Gastrocnemius medialis (tissue), 4 donors: Measurements from ENCODE around the gene POLDIP3. TPM values are rescaled to one million over a fixed set of nuclear protein-coding genes. Genes with fewer than 3 reads are reported as not detected.
"Not testable (repeated sequence)": the region's sequence is repeated elsewhere in the genome, so short reads cannot be mapped to it uniquely, and the experiment has no call there.

Source experiments
- ATAC-seq, 2 donors: fragments of 150-250 bp; one replicate each; pipeline ENCODE4 v1.9.1; 2016
- DNase-seq, 2 donors: peaks; one replicate each; pipeline ENCODE4 v3.0.0-alpha.2; 2019
- H3K27ac ChIP-seq, 4 donors: fragments of 200-600 bp; sonication (generic); 1 replicate in 1 of 4; 2 replicates in 3 of 4; pipeline ENCODE4 v1.5.1; 2016 to 2018; ENCODE audit warnings: mild to moderate bottlenecking in 2 of 4, moderate library complexity in 1 of 4
- H3K27me3 ChIP-seq, 3 donors: fragments of 200-600 bp; sonication (generic) in 2 of 3; 1 replicate in 1 of 3; 2 replicates in 2 of 3; pipeline versions ENCODE4 v1.5.1 to v1.6.0; 2016 to 2019; ENCODE audit warnings: mild to moderate bottlenecking in 1 of 3, moderate library complexity in 1 of 3
- H3K36me3 ChIP-seq, 2 donors: fragments of 200-600 bp; sonication (generic) in 1 of 2; one replicate each; pipeline ENCODE4 v1.5.1; 2017 to 2018
- H3K4me1 ChIP-seq, 2 donors: fragments of 200-600 bp; sonication (generic) in 1 of 2; one replicate each; pipeline ENCODE4 v1.5.1; 2016 to 2017; ENCODE audit warnings: mild to moderate bottlenecking in 2 of 2
- H3K4me3 ChIP-seq, 4 donors: fragments of 200-600 bp; sonication (generic) in 3 of 4; 1 replicate in 1 of 4; 2 replicates in 3 of 4; pipeline ENCODE4 v1.5.1; 2016 to 2019; ENCODE audit warnings: mild to moderate bottlenecking in 2 of 4
- H3K9me3 ChIP-seq, 3 donors: fragments of 200-600 bp; sonication (generic) in 2 of 3; 1 replicate in 1 of 3; 2 replicates in 2 of 3; pipeline ENCODE4 v1.5.1; 2016 to 2019
- POLR2A ChIP-seq, 2 donors: fragments of 450-650 bp; IDR thresholded peaks; one replicate each; pipeline ENCODE4 v1.6.1; 2017; ENCODE audit warnings: antibody characterized with exemption in 2 of 2, mild to moderate bottlenecking in 2 of 2, moderate library complexity in 2 of 2
- in situ Hi-C, 4 donors: fragments of 200-750 bp; cut with MboI; loops; one replicate each; pipeline versions ENCODE4 v1.15.0 to v1.8.0; 2017; ENCODE audit warnings: low sequenced_read_pairs in 4 of 4
- intact Hi-C: fragments of 100-400 bp; cut with DNase I; formaldehyde crosslinking; loops from one replicate; pipeline ENCODE4 v1.15.1; 2023; ENCODE audit warnings: low total_unique reads
- total RNA-seq, 4 donors: library from RNA; depleted of rRNA; stranded (reverse); fragments of >200 nt; gene quantifications; one replicate each; pipeline versions ENCODE4 v1.1.0 to v1.2.3, GENCODE V29; 2016
- TF ChIP-seq, protein P1 (sequence below), 5 experiments: fragments of 450-650 bp in 3 of 5; fragments of 200-600 bp in 2 of 5; sonication (generic) in 2 of 5; IDR thresholded peaks in 4 of 5; conservative IDR thresholded peaks in 1 of 5; 1 replicate in 4 of 5; 2 replicates in 1 of 5; pipeline ENCODE4 v1.5.1; 2016 to 2019; ENCODE audit warnings: antibody characterized with exemption in 5 of 5, mild to moderate bottlenecking in 3 of 5, moderate library complexity in 3 of 5

The POLDIP3 gene
- total RNA-seq, 4 donors from 2014 or later, result 19.7 to 28.7 (median 23.0) TPM

DNA sequence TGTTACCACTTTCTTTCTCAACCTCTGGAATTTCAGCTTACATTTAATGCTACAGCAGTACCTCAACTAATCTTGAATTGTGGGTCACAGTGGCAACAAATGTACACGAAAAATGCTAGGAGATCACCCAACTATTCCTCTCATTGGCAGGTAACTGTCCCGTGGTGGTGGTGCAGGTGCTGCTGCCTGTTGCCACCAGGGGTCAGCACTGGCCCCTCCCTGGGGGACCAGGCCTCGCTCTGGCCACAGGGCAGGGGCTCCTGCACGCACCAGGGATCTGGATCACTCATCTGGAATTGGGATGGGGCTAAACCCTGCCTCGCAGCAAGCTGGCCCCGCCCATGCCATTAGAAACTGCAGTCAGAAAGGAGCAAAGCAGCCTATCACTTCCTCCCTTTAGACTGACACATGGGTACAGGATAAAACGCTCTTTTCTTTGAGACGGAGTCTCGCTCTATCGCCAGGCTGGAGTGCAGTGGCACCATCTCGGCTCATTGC lies 6.9 kb upstream of the POLDIP3 start:
- H3K4me1 ChIP-seq, result peaks cover 16 to 17% of the 10 kb centered on the region in 2 donors
- TF ChIP-seq, protein P1, sequence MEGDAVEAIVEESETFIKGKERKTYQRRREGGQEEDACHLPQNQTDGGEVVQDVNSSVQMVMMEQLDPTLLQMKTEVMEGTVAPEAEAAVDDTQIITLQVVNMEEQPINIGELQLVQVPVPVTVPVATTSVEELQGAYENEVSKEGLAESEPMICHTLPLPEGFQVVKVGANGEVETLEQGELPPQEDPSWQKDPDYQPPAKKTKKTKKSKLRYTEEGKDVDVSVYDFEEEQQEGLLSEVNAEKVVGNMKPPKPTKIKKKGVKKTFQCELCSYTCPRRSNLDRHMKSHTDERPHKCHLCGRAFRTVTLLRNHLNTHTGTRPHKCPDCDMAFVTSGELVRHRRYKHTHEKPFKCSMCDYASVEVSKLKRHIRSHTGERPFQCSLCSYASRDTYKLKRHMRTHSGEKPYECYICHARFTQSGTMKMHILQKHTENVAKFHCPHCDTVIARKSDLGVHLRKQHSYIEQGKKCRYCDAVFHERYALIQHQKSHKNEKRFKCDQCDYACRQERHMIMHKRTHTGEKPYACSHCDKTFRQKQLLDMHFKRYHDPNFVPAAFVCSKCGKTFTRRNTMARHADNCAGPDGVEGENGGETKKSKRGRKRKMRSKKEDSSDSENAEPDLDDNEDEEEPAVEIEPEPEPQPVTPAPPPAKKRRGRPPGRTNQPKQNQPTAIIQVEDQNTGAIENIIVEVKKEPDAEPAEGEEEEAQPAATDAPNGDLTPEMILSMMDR (IDR thresholded peaks at IDR 0.05 in 4 of 5, conservative IDR thresholded peaks at IDR 0.05 in 1 of 5), result peak; percentile 89 to 94 (median 93)
- TF ChIP-seq POLR2A (IDR thresholded peaks at IDR 0.05), result no peak
- ATAC-seq (peak; percentile 43 to 66), DNase-seq (peak in 1 of 2 donors; percentile 79)
- H3K4me3 ChIP-seq, result no peak overlapping the region
- no peaks in the 10 kb centered on the region for H3K27me3 ChIP-seq
- in situ Hi-C loops, result no loop called here
- peak overlapping the region; percentile 70 to 85 (median 79) for H3K27ac ChIP-seq
- intact Hi-C loops, result no loop called here
- peaks cover 0 to 52% of the 10 kb centered on the region in 2 donors for H3K36me3 ChIP-seq
- H3K9me3 ChIP-seq, result no peaks in the 10 kb centered on the region

DNA sequence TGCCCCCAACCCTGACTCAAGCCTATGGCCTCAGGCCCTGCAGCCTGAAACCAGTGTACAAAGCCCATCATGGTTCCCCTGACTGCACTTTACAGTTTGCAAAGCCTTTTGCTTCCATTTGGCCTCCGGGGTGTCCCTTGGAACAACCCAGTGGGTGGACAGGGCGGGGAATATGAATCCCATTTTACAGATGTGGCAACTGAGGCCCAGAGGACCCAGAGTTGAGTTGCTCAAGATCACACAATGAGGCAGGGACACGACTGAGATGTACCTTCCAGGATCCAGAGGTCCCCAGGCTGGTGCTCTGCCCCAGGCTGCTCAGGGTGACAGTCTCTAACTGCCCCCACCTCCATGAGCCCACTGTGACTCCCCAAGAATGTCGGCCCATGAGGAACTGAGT lies 5.4 kb upstream of the POLDIP3 start:
- no peak for DNase-seq
- TF ChIP-seq, protein P1 (IDR thresholded peaks at IDR 0.05 in 4 of 5, conservative IDR thresholded peaks at IDR 0.05 in 1 of 5), result no peak
- TF ChIP-seq POLR2A (IDR thresholded peaks at IDR 0.05), result no peak
- Histone ChIP-seq H3K4me1 (peaks cover 22 to 28% of the 10 kb centered on the region in 2 donors), H3K27ac (peak overlapping the region; percentile 70 to 85 (median 79)), H3K36me3 (peaks cover 0 to 37% of the 10 kb centered on the region in 2 donors), H3K9me3 (no peaks in the 10 kb centered on the region), H3K27me3 (no peaks in the 10 kb centered on the region), H3K4me3 (no peak overlapping the region)
- in situ Hi-C loops (no loop called here), intact Hi-C loops (no loop called here)
- ATAC-seq, result no peak

DNA sequence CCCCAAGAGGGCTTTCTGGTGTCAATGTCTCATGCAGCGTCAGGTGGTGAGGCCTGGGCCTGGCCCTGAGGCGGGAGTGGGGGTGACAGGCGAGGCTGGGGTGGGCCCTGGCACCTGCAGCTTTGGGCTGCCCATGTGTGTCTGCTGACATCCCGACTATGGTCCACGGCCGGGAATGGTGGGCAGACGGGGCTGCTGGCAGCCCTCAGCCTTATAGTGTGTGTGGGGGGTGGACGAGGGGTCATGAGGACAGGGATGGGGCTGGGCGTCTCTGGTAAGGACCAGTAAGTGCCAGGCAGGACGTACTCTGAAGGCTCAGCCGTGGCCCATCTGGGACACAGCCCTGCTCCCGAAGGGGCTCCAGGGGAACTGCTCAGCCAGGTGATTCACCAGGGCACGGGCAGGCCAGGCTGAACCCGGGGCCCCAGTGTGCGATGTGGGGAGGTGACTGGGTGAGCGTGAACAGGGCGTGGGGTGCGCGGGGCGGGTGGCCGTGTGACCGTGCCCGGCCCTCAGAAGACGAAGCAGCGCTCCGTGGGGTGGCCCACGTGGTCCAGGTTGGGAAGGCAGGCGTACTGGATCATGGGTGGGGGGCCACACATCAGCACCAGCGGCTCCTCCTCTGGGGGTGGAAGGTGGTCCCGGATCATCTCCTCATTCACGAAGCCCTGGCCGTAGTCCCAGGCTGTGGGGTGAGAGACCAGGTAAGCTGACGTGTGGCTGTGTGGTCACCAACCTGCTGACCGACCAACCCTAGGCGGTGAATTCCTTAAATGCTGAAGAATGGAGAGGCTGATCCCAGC lies 4.8 kb upstream of the POLDIP3 start:
- ATAC-seq (no peak), DNase-seq (no peak)
- H3K9me3 ChIP-seq, result no peaks in the 10 kb centered on the region
- peak overlapping the region; percentile 70 to 85 (median 79) for H3K27ac ChIP-seq
- H3K36me3 ChIP-seq, result peaks cover 0 to 31% of the 10 kb centered on the region in 2 donors
- intact Hi-C loops, result loop anchor here (10.0 kb wide), 1 partner anchor 85 kb away; no protein-coding TSS in a partner anchor
- no peaks in the 10 kb centered on the region for H3K27me3 ChIP-seq
- in situ Hi-C loops, result no loop called here
- TF ChIP-seq, protein P1 (IDR thresholded peaks at IDR 0.05 in 4 of 5, conservative IDR thresholded peaks at IDR 0.05 in 1 of 5), result no peak
- TF ChIP-seq POLR2A (IDR thresholded peaks at IDR 0.05), result no peak
- H3K4me1 ChIP-seq, result peaks cover 22 to 28% of the 10 kb centered on the region in 2 donors
- H3K4me3 ChIP-seq, result no peak overlapping the region

DNA sequence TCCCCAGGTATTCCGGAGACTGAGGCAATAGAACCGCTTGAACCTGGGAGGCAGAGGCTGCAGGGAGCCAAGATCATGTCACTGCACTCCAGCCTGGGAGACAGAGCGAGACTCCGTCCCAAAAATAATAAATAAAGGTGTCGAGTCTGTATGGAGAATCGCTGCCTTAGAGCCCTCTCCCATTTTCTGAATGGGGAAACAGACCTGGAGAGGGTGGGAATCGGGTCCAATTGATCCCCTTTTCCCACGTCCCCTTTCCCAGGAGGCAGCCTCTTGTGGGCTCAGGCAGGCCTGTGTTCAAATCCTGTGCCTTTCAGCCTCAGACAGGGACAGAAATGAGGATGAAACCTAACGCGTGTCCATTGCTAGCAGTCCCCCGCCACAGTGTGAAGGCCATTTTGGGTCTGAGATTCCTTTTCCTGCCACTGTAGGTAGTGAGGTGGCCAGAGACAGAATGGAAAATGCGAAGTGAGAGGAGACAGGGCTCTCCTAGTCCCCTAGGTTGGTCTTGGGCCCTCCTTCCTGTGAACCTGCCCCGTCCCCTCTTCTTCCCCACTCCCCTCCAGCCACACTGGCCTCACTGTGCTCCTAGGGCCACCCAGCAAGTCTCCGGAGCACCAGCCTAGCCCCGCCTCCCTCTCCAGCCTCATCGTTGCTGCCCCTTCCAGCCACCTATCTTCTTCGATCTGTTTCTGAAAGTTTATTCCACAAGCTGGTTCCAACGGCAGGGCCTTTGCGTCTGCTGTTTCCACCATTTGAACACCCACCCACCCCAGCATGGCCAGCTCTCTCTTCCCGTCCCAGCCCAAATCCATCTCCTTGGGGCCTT lies 2.7 kb upstream of the POLDIP3 start:
- DNase-seq (no peak), ATAC-seq (no peak)
- TF ChIP-seq, protein P1 (IDR thresholded peaks at IDR 0.05 in 4 of 5, conservative IDR thresholded peaks at IDR 0.05 in 1 of 5), result no peak
- TF ChIP-seq POLR2A (IDR thresholded peaks at IDR 0.05), result no peak
- peak overlapping the region; percentile 90 to 96 (median 94) for H3K27ac ChIP-seq
- H3K27me3 ChIP-seq, result no peaks in the 10 kb centered on the region
- H3K4me1 ChIP-seq, result peaks cover 36 to 42% of the 10 kb centered on the region in 2 donors
- intact Hi-C loops, result loop anchor here (10.0 kb wide), 1 partner anchor 83 kb away; no protein-coding TSS in a partner anchor
- in situ Hi-C loops, result no loop called here
- H3K36me3 ChIP-seq, result peaks cover 0 to 11% of the 10 kb centered on the region in 2 donors
- H3K4me3 ChIP-seq, result no peak overlapping the region
- no peaks in the 10 kb centered on the region for H3K9me3 ChIP-seq

DNA sequence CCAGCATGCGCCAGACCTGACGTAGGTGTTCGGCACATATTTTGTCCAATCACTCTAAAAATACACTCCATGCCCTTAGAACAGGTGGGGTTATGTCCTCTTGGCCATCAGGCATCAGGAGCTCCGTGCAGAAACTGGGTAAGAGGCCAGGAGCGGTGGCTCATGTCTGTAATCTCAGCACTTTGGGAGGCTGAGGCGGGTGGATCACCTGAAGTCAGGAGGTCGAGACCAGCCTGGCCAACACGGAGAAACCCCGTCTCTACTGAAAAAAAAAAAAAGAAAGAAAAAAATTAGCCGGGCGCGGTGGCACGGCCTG lies 1.1 kb upstream of the POLDIP3 start:
- in situ Hi-C loops, H3K27me3 ChIP-seq, H3K9me3 ChIP-seq: not testable (repeated sequence)
- H3K4me1 ChIP-seq, result peaks cover 41 to 48% of the 10 kb centered on the region in 2 donors
- intact Hi-C loops, result loop anchor here (1.0 to 10.0 kb wide), 4 partner anchors 32 to 241 kb away; partner anchors contain the start of gene ARFGAP3
- peak overlapping the region; percentile 90 to 96 (median 94) for H3K27ac ChIP-seq
- peaks cover 0 to 11% of the 10 kb centered on the region in 2 donors for H3K36me3 ChIP-seq
- H3K4me3 ChIP-seq, result peak overlapping the region; percentile 78 to 86 (median 80)
- ATAC-seq (peak; percentile 11 to 50), DNase-seq (peak; percentile 40 to 85)
